ENCODE data around the gene MS4A14. TPM values are rescaled to one million over a fixed set of nuclear protein-coding genes. Genes with fewer than 3 reads are reported as not detected.

The MS4A14 gene
- polyA plus RNA-seq, 2 of the 4 experiments (the other 2 are of a cell fraction), result not detected

DNA sequence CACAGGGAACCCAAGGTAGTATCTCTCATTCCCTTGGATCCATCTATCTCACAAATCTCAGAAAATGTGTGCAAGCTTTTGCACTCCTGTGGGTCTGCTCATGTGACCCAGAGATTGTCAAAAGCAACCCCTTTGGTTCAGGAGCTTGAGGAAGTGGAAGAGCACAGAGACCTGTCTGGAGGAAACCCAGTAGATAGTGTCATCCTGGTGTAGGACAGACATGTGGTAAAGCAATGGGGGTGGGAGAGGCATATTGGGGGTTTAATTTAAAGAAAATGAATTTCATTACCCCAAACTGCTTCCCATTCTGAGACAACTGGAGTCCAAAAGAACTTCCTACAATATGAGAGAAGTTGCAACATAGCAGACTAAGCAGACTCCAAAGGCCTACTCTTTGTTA is 5.8 kb upstream of the MS4A14 start:
- CTCF ChIA-PET, result no interaction called here

DNA sequence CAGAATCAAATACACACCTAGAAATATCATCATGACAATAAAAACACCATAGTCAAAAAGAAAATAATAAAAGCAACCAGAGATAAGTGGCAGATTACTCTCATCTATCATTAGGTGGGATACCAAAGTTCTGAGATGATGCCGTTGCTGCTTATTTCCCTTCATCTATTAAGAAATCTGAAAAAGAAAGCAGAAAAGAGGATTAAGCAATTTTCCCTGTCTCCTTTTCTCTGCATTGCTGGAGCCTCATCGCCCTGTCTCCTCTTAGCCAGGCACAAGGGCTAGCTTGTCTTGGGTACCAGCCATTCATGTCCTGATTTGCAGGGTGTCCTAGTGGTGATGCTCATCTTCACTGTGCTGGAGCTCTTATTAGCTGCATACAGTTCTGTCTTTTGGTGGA is 3.9 kb upstream of the MS4A14 start:
- H3K9me3 ChIP-seq, result no peaks in the 10 kb centered on the region
- CTCF ChIA-PET, result no interaction called here
- no peak for DNase-seq (ENCODE audit: low read depth in 1 of 2, low spot score in 1 of 2)

More for the DNA sequence above, 5.8 kb upstream of the MS4A14 start:
- DNase-seq (ENCODE audit: low read depth in 1 of 2, low spot score in 1 of 2) (no peak), ATAC-seq (no peak), FAIRE-seq (no peak)
- Histone ChIP-seq H3K9me3 (no peaks in the 10 kb centered on the region), H3K4me1 (no peaks in the 10 kb centered on the region), H3K27ac (no peak overlapping the region), H3K4me3 (no peak overlapping the region), H3K4me2 (no peak overlapping the region)
- POLR2A ChIA-PET, result no interaction called here
- TF ChIP-seq, protein P1, sequence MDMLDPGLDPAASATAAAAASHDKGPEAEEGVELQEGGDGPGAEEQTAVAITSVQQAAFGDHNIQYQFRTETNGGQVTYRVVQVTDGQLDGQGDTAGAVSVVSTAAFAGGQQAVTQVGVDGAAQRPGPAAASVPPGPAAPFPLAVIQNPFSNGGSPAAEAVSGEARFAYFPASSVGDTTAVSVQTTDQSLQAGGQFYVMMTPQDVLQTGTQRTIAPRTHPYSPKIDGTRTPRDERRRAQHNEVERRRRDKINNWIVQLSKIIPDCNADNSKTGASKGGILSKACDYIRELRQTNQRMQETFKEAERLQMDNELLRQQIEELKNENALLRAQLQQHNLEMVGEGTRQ (IDR thresholded peaks at IDR 0.05), result no peak
- TF ChIP-seq, protein P2, sequence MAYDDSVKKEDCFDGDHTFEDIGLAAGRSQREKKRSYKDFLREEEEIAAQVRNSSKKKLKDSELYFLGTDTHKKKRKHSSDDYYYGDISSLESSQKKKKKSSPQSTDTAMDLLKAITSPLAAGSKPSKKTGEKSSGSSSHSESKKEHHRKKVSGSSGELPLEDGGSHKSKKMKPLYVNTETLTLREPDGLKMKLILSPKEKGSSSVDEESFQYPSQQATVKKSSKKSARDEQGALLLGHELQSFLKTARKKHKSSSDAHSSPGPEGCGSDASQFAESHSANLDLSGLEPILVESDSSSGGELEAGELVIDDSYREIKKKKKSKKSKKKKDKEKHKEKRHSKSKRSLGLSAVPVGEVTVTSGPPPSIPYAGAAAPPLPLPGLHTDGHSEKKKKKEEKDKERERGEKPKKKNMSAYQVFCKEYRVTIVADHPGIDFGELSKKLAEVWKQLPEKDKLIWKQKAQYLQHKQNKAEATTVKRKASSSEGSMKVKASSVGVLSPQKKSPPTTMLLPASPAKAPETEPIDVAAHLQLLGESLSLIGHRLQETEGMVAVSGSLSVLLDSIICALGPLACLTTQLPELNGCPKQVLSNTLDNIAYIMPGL (CRISPR knock-in tag; IDR thresholded peaks at IDR 0.05; ENCODE audit: borderline replicate concordance), result no peak
- TF ChIP-seq GATA3 (IDR thresholded peaks at IDR 0.05; ENCODE audit: borderline replicate concordance) (no peak), MAZ (IDR thresholded peaks at IDR 0.05; ENCODE audit: borderline replicate concordance, low read depth, low read length) (no peak), RFX5 (IDR thresholded peaks at IDR 0.05) (no peak), RCOR1 (IDR thresholded peaks at IDR 0.05; ENCODE audit: low read depth, low read length) (no peak), EP300 (IDR thresholded peaks at IDR 0.05) (no peak), SREBF2 (IDR thresholded peaks at IDR 0.05) (no peak), JUN (IDR thresholded peaks at IDR 0.05) (no peak), BHLHE40 (IDR thresholded peaks at IDR 0.05; ENCODE audit: low read depth, low read length) (no peak)
- TF ChIP-seq, protein P3, sequence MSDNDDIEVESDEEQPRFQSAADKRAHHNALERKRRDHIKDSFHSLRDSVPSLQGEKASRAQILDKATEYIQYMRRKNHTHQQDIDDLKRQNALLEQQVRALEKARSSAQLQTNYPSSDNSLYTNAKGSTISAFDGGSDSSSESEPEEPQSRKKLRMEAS (IDR thresholded peaks at IDR 0.05), result no peak
- TF ChIP-seq, protein P4, sequence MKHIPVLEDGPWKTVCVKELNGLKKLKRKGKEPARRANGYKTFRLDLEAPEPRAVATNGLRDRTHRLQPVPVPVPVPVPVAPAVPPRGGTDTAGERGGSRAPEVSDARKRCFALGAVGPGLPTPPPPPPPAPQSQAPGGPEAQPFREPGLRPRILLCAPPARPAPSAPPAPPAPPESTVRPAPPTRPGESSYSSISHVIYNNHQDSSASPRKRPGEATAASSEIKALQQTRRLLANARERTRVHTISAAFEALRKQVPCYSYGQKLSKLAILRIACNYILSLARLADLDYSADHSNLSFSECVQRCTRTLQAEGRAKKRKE (CRISPR knock-in tag; IDR thresholded peaks at IDR 0.05; ENCODE audit: low read depth), result no peak

More for the DNA sequence above, 3.9 kb upstream of the MS4A14 start:
- ATAC-seq (no peak), FAIRE-seq (no peak)
- Histone ChIP-seq H3K4me2 (no peak overlapping the region), H3K27ac (no peak overlapping the region), H3K4me1 (no peaks in the 10 kb centered on the region), H3K4me3 (no peak overlapping the region)
- POLR2A ChIA-PET, result no interaction called here
- WGBS (ENCODE audit: missing lambda C conversion rate), result 17% methylated on average over 2 of the region's 2 CpGs
- TF ChIP-seq FOSL2 (IDR thresholded peaks at IDR 0.05), result no peak
- TF ChIP-seq FOSL2 (CRISPR knock-in tag; IDR thresholded peaks at IDR 0.05), result no peak
- no peak for TF ChIP-seq ZC3H11A (IDR thresholded peaks at IDR 0.05)
- TF ChIP-seq NR3C1 (IDR thresholded peaks at IDR 0.05), result no peak
- TF ChIP-seq CEBPB (IDR thresholded peaks at IDR 0.05), result no peak
- TF ChIP-seq MYC (IDR thresholded peaks at IDR 0.05; ENCODE audit: borderline replicate concordance, low read length), result no peak
- TF ChIP-seq, protein P3 (IDR thresholded peaks at IDR 0.05), result no peak
- no peak for TF ChIP-seq FOSB (CRISPR knock-in tag; IDR thresholded peaks at IDR 0.05)
- TF ChIP-seq POLR2A (IDR thresholded peaks at IDR 0.05; ENCODE audit: low read length), result no peak
- no peak for TF ChIP-seq MAFK (IDR thresholded peaks at IDR 0.05; ENCODE audit: partially characterized antibody)
- TF ChIP-seq, protein P5, sequence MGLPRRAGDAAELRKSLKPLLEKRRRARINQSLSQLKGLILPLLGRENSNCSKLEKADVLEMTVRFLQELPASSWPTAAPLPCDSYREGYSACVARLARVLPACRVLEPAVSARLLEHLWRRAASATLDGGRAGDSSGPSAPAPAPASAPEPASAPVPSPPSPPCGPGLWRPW (IDR thresholded peaks at IDR 0.05), result no peak
- no peak for TF ChIP-seq ZNF302 (CRISPR knock-in tag; IDR thresholded peaks at IDR 0.05)
- TF ChIP-seq, protein P6, sequence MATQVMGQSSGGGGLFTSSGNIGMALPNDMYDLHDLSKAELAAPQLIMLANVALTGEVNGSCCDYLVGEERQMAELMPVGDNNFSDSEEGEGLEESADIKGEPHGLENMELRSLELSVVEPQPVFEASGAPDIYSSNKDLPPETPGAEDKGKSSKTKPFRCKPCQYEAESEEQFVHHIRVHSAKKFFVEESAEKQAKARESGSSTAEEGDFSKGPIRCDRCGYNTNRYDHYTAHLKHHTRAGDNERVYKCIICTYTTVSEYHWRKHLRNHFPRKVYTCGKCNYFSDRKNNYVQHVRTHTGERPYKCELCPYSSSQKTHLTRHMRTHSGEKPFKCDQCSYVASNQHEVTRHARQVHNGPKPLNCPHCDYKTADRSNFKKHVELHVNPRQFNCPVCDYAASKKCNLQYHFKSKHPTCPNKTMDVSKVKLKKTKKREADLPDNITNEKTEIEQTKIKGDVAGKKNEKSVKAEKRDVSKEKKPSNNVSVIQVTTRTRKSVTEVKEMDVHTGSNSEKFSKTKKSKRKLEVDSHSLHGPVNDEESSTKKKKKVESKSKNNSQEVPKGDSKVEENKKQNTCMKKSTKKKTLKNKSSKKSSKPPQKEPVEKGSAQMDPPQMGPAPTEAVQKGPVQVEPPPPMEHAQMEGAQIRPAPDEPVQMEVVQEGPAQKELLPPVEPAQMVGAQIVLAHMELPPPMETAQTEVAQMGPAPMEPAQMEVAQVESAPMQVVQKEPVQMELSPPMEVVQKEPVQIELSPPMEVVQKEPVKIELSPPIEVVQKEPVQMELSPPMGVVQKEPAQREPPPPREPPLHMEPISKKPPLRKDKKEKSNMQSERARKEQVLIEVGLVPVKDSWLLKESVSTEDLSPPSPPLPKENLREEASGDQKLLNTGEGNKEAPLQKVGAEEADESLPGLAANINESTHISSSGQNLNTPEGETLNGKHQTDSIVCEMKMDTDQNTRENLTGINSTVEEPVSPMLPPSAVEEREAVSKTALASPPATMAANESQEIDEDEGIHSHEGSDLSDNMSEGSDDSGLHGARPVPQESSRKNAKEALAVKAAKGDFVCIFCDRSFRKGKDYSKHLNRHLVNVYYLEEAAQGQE (IDR thresholded peaks at IDR 0.05), result no peak
- TF ChIP-seq KDM1A (IDR thresholded peaks at IDR 0.05; ENCODE audit: low read depth), result no peak
- TF ChIP-seq, protein P1 (IDR thresholded peaks at IDR 0.05), result no peak
- TF ChIP-seq ZFP36 (IDR thresholded peaks at IDR 0.05; ENCODE audit: borderline replicate concordance, partially characterized antibody), result no peak
- no peak for TF ChIP-seq NPAS2 (CRISPR knock-in tag; IDR thresholded peaks at IDR 0.05; ENCODE audit: borderline replicate concordance)
- TF ChIP-seq, protein P7, sequence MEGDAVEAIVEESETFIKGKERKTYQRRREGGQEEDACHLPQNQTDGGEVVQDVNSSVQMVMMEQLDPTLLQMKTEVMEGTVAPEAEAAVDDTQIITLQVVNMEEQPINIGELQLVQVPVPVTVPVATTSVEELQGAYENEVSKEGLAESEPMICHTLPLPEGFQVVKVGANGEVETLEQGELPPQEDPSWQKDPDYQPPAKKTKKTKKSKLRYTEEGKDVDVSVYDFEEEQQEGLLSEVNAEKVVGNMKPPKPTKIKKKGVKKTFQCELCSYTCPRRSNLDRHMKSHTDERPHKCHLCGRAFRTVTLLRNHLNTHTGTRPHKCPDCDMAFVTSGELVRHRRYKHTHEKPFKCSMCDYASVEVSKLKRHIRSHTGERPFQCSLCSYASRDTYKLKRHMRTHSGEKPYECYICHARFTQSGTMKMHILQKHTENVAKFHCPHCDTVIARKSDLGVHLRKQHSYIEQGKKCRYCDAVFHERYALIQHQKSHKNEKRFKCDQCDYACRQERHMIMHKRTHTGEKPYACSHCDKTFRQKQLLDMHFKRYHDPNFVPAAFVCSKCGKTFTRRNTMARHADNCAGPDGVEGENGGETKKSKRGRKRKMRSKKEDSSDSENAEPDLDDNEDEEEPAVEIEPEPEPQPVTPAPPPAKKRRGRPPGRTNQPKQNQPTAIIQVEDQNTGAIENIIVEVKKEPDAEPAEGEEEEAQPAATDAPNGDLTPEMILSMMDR (IDR thresholded peaks at IDR 0.05), result no peak
- no peak for TF ChIP-seq KDM5A (IDR thresholded peaks at IDR 0.05)
- TF ChIP-seq HEYL (CRISPR knock-in tag; IDR thresholded peaks at IDR 0.05), result no peak

All from A549 (cell line).